Measurements from ENCODE around the gene DISP3.
"Not testable (repeated sequence)": the region's sequence is repeated elsewhere in the genome, so short reads cannot be mapped to it uniquely, and the experiment has no call there.

DISP3 gene

GRCh38 chr1:11579506-11579905 is 100.6 kb downstream of the DISP3 start:
- Histone ChIP-seq H3K4me1 (ENCODE audit: insufficient read depth, low read length) (no peaks in the 10 kb centered on the region), H3K9ac (ENCODE audit: low read depth, low read length) (no peak overlapping the region), H3K36me3 (ENCODE audit: insufficient read depth, low read length) (no peaks in the 10 kb centered on the region), H3K9me3 (ENCODE audit: control insufficient read depth, insufficient read depth, low read length) (no peaks in the 10 kb centered on the region)

DNA sequence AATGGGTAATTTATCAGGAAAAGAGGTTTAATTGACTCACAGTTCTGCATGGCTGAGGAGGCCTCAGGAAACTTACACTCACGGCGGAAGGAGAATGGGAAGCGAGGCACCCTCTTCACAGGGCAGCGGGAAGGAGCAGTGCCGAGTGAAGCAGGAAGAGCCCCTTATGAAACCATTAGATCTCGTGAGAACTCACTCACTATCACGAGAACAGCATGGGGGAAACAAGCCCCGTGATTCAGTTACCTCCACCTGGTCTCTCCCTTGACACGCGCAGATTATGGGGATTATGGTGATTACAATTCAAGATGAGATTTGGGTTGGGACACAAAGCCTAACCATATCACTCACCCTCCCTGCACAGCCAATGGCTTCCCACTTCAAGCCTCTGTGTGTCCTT is 101.1 kb downstream of the DISP3 start:
- not testable (repeated sequence) for H3K4me1 ChIP-seq (ENCODE audit: insufficient read depth, low read length); H3K36me3 ChIP-seq (ENCODE audit: insufficient read depth, low read length); H3K9me3 ChIP-seq (ENCODE audit: control insufficient read depth, insufficient read depth, low read length); H3K9ac ChIP-seq (ENCODE audit: low read depth, low read length)

- Histone ChIP-seq H3K36me3 (ENCODE audit: insufficient read depth, low read length) (no peaks in the 10 kb centered on the region), H3K9me3 (ENCODE audit: control insufficient read depth, insufficient read depth, low read length) (no peaks in the 10 kb centered on the region), H3K9ac (ENCODE audit: low read depth, low read length) (no peak overlapping the region), H3K4me1 (ENCODE audit: insufficient read depth, low read length) (no peaks in the 10 kb centered on the region)
These were observed 102.6 kb downstream of the DISP3 start for GRCh38 chr1:11581445-11581991.

DNA sequence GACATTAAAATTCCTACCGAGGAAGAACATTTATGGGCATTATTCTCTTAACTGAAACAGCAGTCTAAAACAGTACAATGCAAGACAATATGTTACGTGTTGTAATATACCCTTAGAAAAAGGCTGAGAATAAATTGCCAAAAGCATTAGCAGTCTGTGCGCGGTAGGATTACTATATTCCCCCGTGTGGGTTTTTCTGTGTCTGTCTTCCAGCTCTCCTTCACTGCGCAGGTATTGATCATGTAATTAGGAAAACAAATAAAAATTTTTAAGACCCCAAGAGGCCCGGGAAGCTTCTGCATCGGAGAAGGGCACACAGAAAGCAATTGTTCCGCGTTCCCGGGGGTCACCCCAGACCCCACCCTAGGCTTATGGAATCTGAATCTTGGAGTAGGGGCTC is 106.4 kb downstream of the DISP3 start:
- no peaks in the 10 kb centered on the region for H3K36me3 ChIP-seq (ENCODE audit: insufficient read depth, low read length)
- no peaks in the 10 kb centered on the region for H3K9me3 ChIP-seq (ENCODE audit: control insufficient read depth, insufficient read depth, low read length)
- no peaks in the 10 kb centered on the region for H3K4me1 ChIP-seq (ENCODE audit: insufficient read depth, low read length)
- H3K9ac ChIP-seq (ENCODE audit: low read depth, low read length) = no peak overlapping the region

All from ES-I3 (cell line).